H9 (cell line): ENCODE data around the gene NCKAP5. TPM values are rescaled to one million over a fixed set of nuclear protein-coding genes. Genes with fewer than 3 reads are reported as not detected.

Experiments used
- DNase-seq: peaks from one replicate; pipeline ENCODE4 v3.0.0-alpha.2; 2017
- H2AFZ ChIP-seq: one replicate; pipeline ENCODE4 v1.6.1; 2013; ENCODE audit warnings: mild to moderate bottlenecking, low read length, control low read depth, moderate library complexity
- H2AK5ac ChIP-seq: 2 replicates; pipeline ENCODE4 v1.6.1; 2013; ENCODE audit warnings: low read length, control low read depth, mixed read lengths; ENCODE audit not compliant: insufficient read length
- H2BK120ac ChIP-seq: one replicate; pipeline ENCODE4 v1.6.1; 2013; ENCODE audit warnings: low read depth, mild to moderate bottlenecking, low read length, control low read depth, inconsistent platforms; ENCODE audit not compliant: poor library complexity, severe bottlenecking
- H2BK12ac ChIP-seq: 2 replicates; pipeline ENCODE4 v1.6.1; 2013; ENCODE audit warnings: low read length, control low read depth, mixed read lengths, low read depth; ENCODE audit not compliant: insufficient read length
- H2BK15ac ChIP-seq: 2 replicates; pipeline ENCODE4 v1.6.1; 2013; ENCODE audit warnings: low read depth, low read length, control low read depth
- H2BK20ac ChIP-seq: one replicate; pipeline ENCODE4 v1.6.1; 2013; ENCODE audit warnings: low read depth, mild to moderate bottlenecking, low read length, control low read depth, inconsistent platforms; ENCODE audit not compliant: poor library complexity, severe bottlenecking
- H2BK5ac ChIP-seq: 2 replicates; pipeline ENCODE4 v1.6.1; 2013; ENCODE audit warnings: low read length, control low read depth, mixed read lengths; ENCODE audit not compliant: insufficient read length
- H3K14ac ChIP-seq: 2 replicates; pipeline ENCODE4 v1.6.1; 2013; ENCODE audit warnings: low read length, control low read depth; ENCODE audit not compliant: insufficient read depth
- H3K18ac ChIP-seq: 2 replicates; pipeline ENCODE4 v1.6.1; 2013; ENCODE audit warnings: low read depth, mild to moderate bottlenecking, mixed read lengths, low read length, control low read depth; ENCODE audit not compliant: insufficient read length
- H3K23ac ChIP-seq: 2 replicates; pipeline ENCODE4 v1.6.1; 2013; ENCODE audit warnings: low read length, control low read depth, mixed read lengths, low read depth; ENCODE audit not compliant: insufficient read length
- H3K23me2 ChIP-seq: 2 replicates; pipeline ENCODE4 v1.6.1; 2013; ENCODE audit warnings: low read depth, mild to moderate bottlenecking, mixed read lengths, low read length, control low read depth; ENCODE audit not compliant: insufficient read length, poor library complexity, severe bottlenecking
- H3K27ac ChIP-seq: 2 replicates; pipeline ENCODE4 v1.5.1; 2013; ENCODE audit warnings: low read length, control low read depth, mixed read lengths, low read depth; ENCODE audit not compliant: insufficient read length
- H3K27me3 ChIP-seq: 2 replicates; pipeline ENCODE4 v1.6.1; 2013; ENCODE audit warnings: low read length, control low read depth, inconsistent platforms; ENCODE audit not compliant: insufficient read depth
- H3K4ac ChIP-seq: 2 replicates; pipeline ENCODE4 v1.6.1; 2013; ENCODE audit warnings: low read depth, mild to moderate bottlenecking, control low read depth, inconsistent platforms, low read length, moderate library complexity
- H3K4me1 ChIP-seq: 2 replicates; pipeline ENCODE4 v1.6.1; 2013; ENCODE audit warnings: low read length, control low read depth, inconsistent platforms; ENCODE audit not compliant: insufficient read depth
- H3K4me2 ChIP-seq: 2 replicates; pipeline ENCODE4 v1.6.1; 2013; ENCODE audit warnings: low read length, control low read depth, mixed read lengths; ENCODE audit not compliant: insufficient read length, insufficient read depth
- H3K56ac ChIP-seq: 2 replicates; pipeline ENCODE4 v1.6.1; 2013; ENCODE audit warnings: low read depth, mild to moderate bottlenecking, mixed read lengths, low read length, control low read depth; ENCODE audit not compliant: insufficient read length
- H3K79me1 ChIP-seq: 2 replicates; pipeline ENCODE4 v1.6.1; 2013; ENCODE audit warnings: low read depth, mild to moderate bottlenecking, moderate library complexity, low read length, control low read depth, inconsistent platforms; ENCODE audit not compliant: insufficient read depth, poor library complexity, severe bottlenecking
- H3K79me2 ChIP-seq: 2 replicates; pipeline ENCODE4 v1.6.1; 2013; ENCODE audit warnings: low read length, control low read depth, inconsistent platforms; ENCODE audit not compliant: insufficient read depth
- H3K9ac ChIP-seq: 2 replicates; pipeline ENCODE4 v1.6.1; 2013; ENCODE audit warnings: low read length, control low read depth, mixed read lengths; ENCODE audit not compliant: insufficient read length; ENCODE audit errors: extremely low read depth
- H3K9me3 ChIP-seq: one replicate; pipeline ENCODE4 v1.6.1; 2013; ENCODE audit warnings: low read depth, low read length, inconsistent platforms; ENCODE audit not compliant: control insufficient read depth
- H3T11ph ChIP-seq: one replicate; pipeline ENCODE4 v1.6.1; 2013; ENCODE audit warnings: mild to moderate bottlenecking, low read length, control low read depth, inconsistent platforms
- H4K20me1 ChIP-seq: one replicate; pipeline ENCODE4 v1.6.1; 2013; ENCODE audit not compliant: control insufficient read depth, insufficient read length, insufficient read depth
- H4K5ac ChIP-seq: 2 replicates; pipeline ENCODE4 v1.6.1; 2013; ENCODE audit warnings: low read depth, mild to moderate bottlenecking, mixed read lengths, low read length, control low read depth; ENCODE audit not compliant: insufficient read length
- H4K8ac ChIP-seq: replicated peaks from 2 replicates; pipeline ENCODE4 v1.6.1; 2013; ENCODE audit warnings: low read length, control low read depth, mixed read lengths, low read depth; ENCODE audit not compliant: insufficient read length
- H4K91ac ChIP-seq: 2 replicates; pipeline ENCODE4 v1.6.1; 2013; ENCODE audit warnings: low read depth, mild to moderate bottlenecking, moderate library complexity, mixed read lengths, low read length, control low read depth; ENCODE audit not compliant: insufficient read length
- H3K27ac Mint-ChIP-seq, 3 experiments: 2 replicates in 2 of 3; 3 replicates in 1 of 3; pipeline ENCODE4 v1.8.0; 2020 to 2021; ENCODE audit warnings: mixed read lengths in 3 of 3, mild to moderate bottlenecking in 1 of 3, moderate library complexity in 1 of 3
- H3K27me3 Mint-ChIP-seq: 2 replicates; pipeline ENCODE4 v1.8.0; 2021; ENCODE audit warnings: low read depth, mild to moderate bottlenecking, moderate library complexity, mixed read lengths
- H3K36me3 Mint-ChIP-seq, 3 experiments: 2 replicates in 2 of 3; 3 replicates in 1 of 3; pipeline ENCODE4 v1.8.0; 2020 to 2021; ENCODE audit warnings: low read depth in 3 of 3, mixed read lengths in 3 of 3; ENCODE audit not compliant: insufficient read depth in 1 of 3
- H3K4me1 Mint-ChIP-seq, 2 experiments: 2 replicates each; pipeline ENCODE4 v1.8.0; 2020; ENCODE audit warnings: mixed read lengths in 2 of 2
- H3K4me3 Mint-ChIP-seq, 2 experiments: 2 replicates in 1 of 2; 3 replicates in 1 of 2; pipeline ENCODE4 v1.8.0; 2020 to 2021; ENCODE audit warnings: mild to moderate bottlenecking in 2 of 2, mixed read lengths in 2 of 2, moderate library complexity in 1 of 2
- H3K9me3 Mint-ChIP-seq, 2 experiments: 2 replicates in 1 of 2; 3 replicates in 1 of 2; pipeline ENCODE4 v1.8.0; 2020; ENCODE audit warnings: mild to moderate bottlenecking in 2 of 2, mixed read lengths in 2 of 2, moderate library complexity in 1 of 2
- CTCF ChIP-seq: fragments of 200-600 bp; sonication (generic); conservative IDR thresholded peaks from 3 replicates; pipeline ENCODE4 v1.8.0; 2021; ENCODE audit warnings: antibody characterized with exemption, mild to moderate bottlenecking
- WGBS: extraction: QIAGEN DNeasy Blood & Tissue Kit; methylation state at CpG from one replicate; pipeline ENCODE4 v1.1.7; 2013; ENCODE audit warnings: missing lambda C conversion rate, low lambda C conversion rate, mixed read lengths; ENCODE audit not compliant: insufficient read length; ENCODE audit errors: extremely low coverage; 5-methylcytosine and 5-hydroxymethylcytosine counted together
- total RNA-seq: library from RNA; stranded (reverse); gene quantifications from 2 replicates; pipeline ENCODE4 v1.2.1, GENCODE V29; 2021

The NCKAP5 gene
- total RNA-seq, 1 experiment from 2014 or later, result 0.26 TPM

DNA sequence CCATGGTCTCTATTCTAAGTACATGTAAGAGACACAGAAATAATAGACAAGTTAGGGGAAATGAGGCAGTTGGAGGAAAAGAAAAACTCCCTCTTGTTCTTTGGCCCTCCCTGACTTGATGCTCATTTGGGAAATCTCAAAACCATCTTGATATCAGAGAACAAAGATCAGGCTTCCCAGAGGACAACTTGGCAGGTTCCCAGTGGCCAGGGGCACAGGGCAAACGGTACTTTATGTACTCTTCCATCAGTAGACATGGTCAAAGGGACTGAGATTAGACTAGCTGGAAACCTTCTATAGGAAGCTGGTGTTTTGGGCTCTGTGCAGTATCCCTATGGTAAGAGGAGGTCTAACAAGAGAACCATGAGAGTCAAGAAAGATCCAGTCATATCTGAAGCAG lies 56.6 kb downstream of the NCKAP5 start:
- Histone ChIP-seq H3K9me3 (no peaks in the 10 kb centered on the region), H3K9ac (no peak overlapping the region), H3K4ac (no peak overlapping the region), H3K14ac (no peak overlapping the region), H3K18ac (no peak overlapping the region), H3K79me1 (no peaks in the 10 kb centered on the region), H3K79me2 (no peaks in the 10 kb centered on the region), H4K20me1 (no peaks in the 10 kb centered on the region), H3K4me2 (no peak overlapping the region), H4K8ac (no peak overlapping the region), H2BK5ac (no peak overlapping the region), H2BK12ac (no peak overlapping the region), H2AK5ac (no peak overlapping the region), H3K23ac (no peak overlapping the region), H3K27me3 (no peaks in the 10 kb centered on the region), H3K27ac (no peak overlapping the region), H3K23me2 (no peaks in the 10 kb centered on the region), H2AFZ (no peak overlapping the region), H4K91ac (no peak overlapping the region), H3T11ph (no peak overlapping the region), H3K56ac (no peak overlapping the region), H3K4me1 (no peaks in the 10 kb centered on the region), H2BK120ac (no peak overlapping the region), H2BK20ac (no peak overlapping the region), H4K5ac (no peak overlapping the region), H2BK15ac (no peak overlapping the region)
- no peaks in the 10 kb centered on the region for H3K9me3 Mint-ChIP-seq
- no CpG with 5 or more reads among the region's 1 CpG for whole genome bisulfite sequencing
- no peaks in the 10 kb centered on the region for H3K4me1 Mint-ChIP-seq
- H3K4me3 Mint-ChIP-seq, result no peak overlapping the region
- H3K27ac Mint-ChIP-seq, result no peak overlapping the region
- peaks cover 3% of the 10 kb centered on the region for H3K27me3 Mint-ChIP-seq
- no peak for DNase-seq
- TF ChIP-seq CTCF, result no peak
- no peaks in the 10 kb centered on the region for H3K36me3 Mint-ChIP-seq
